GM10248 (cell line): ENCODE results near the gene BTBD8.

Source experiments
- CTCF ChIA-PET: fragments of 300-600 bp; sonication (Branson Sonifier 250); formaldehyde crosslinking; extraction: SDS; loops from one replicate; lab custom pipeline; 2021; ENCODE audit warnings: antibody characterized with exemption; lab: Yijun Ruan, JAX
- POLR2A ChIA-PET: fragments of 350-650 bp; sonication (Branson Sonifier 250); formaldehyde crosslinking; extraction: SDS; loops from one replicate; lab custom pipeline; 2020; ENCODE audit warnings: antibody characterized with exemption; lab: Yijun Ruan, JAX
- DNase-seq: peaks from one replicate; pipeline ENCODE4 v3.0.0; 2012; ENCODE audit errors: extremely low spot score
- CTCF ChIP-seq: IDR thresholded peaks from 2 replicates; pipeline ENCODE4 v1.5.1; 2012; ENCODE audit warnings: mild to moderate bottlenecking, low read depth; ENCODE audit errors: extremely low read depth, missing control alignments, control extremely low read depth

Gene BTBD8

DNA sequence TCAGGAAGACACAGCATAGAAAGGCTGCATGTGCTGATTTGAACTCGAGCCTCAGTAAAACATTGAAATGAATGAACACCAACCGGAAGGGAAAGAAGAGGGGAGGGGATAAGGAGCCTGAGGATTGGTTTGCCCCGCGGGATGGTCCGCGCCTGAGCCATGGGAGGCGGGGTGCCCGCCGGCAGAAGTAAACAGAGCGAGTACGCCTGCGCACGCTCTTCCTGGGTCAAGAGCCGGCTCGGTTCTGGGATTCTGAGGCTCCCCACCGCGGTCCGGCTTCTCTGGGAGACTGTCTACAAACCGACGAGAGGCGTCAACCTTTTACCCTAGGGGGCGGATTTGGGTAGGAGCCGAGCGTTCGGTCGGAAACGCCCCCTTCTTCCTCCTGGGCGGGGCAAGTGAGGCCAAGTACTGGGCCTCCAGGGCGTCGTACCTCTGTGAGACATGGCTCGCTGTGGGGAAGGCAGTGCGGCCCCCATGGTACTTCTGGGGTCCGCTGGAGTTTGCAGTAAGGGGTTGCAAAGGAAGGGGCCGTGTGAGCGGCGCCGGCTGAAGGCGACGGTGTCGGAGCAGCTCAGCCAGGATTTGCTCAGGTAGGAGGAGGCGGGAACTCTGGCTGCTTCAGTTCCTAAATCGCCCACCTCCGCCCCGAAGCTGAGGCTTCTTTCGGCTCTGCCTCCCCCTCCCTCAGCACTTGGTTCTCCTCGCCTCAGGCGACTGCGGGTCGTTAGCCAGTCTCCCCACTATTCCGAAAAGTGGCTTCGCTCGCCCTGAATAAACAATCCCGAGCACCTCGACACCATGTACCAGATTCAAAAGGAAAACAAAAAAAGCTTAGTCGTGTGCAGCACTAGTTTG lies at the start of gene BTBD8:
Gene BTBD8 (plus strand): TSS at position 218 of the 858 bp plus-strand sequence. CDS start 227 bp downstream, at position 445.
- no peak for TF ChIP-seq CTCF
- CTCF ChIA-PET = interaction anchor here (1.1 to 1.4 kb wide), 2 partner anchors 11 to 38 kb away, joined by 3 read pairs; no protein-coding TSS in a partner anchor
- peak; percentile 79 for DNase-seq
- POLR2A ChIA-PET = interaction anchor here (0.6 kb wide), 1 partner anchor 1500 kb away, joined by 4 read pairs; no protein-coding TSS in a partner anchor

DNA sequence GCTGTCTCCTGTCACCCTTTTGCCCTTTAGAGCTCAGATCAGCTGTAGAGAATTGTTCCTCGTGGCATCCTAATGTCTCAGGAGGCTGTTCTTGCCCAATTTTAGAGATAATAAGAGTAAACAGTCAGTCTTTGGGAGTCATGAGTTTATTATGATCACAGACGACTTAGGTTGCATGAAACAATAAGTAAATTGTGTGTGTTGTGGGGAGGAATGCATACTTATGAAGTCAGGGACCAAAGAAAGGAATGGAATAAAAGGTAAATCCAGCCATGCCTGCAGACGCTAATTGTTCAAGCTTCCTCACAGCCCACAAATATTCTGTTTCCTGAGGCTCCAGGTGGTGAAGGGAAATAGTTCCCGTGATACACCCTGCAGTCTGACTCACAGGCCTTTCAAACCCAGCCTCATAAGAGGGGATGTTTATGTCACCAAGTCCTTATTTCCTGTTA lies 49.5 kb upstream of the BTBD8 start:
- POLR2A ChIA-PET = no interaction called here
- CTCF ChIA-PET = no interaction called here
- TF ChIP-seq CTCF = no peak
- no peak for DNase-seq

GRCh38 chr1:92031281-92032110 lies 48.6 kb upstream of the BTBD8 start:
- TF ChIP-seq CTCF = no peak
- CTCF ChIA-PET = no interaction called here
- no peak for DNase-seq
- POLR2A ChIA-PET = no interaction called here

GRCh38 chr1:92037400-92037799 lies 42.7 kb upstream of the BTBD8 start:
- no peak for DNase-seq
- ChIA-PET CTCF (interaction anchor here (0.9 kb wide), 1 partner anchor 31 kb away, joined by 3 read pairs; no protein-coding TSS in a partner anchor), POLR2A (no interaction called here)
- no peak for TF ChIP-seq CTCF

- ChIA-PET POLR2A (no interaction called here), CTCF (no interaction called here)
- DNase-seq = no peak
- TF ChIP-seq CTCF = no peak
Measured at GRCh38 chr1:92038695-92039346, 41.3 kb upstream of the BTBD8 start.

GRCh38 chr1:92040971-92041370 lies 39.2 kb upstream of the BTBD8 start:
- ChIA-PET POLR2A (no interaction called here), CTCF (no interaction called here)
- no peak for DNase-seq
- no peak for TF ChIP-seq CTCF
